ENCODE results near the gene BUD31.

DNA sequence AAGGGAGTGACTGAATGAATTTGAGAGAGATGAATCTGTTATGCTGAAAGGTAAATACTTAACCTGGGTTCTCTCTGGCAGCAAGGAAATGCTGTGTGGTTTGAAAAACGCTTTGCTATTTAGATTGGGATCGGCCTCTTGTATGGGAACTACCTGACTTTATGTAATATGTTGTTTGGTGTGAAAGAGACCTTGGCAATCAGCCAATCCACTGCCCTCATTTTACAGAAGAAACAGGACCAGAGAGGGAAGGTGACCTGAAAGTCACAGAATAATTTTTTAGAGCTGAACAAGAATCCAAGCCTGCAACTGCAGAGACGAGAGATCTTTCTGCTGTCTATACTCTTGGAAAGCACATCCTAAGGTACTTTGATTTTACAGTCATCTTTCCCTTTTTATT, 1.0 kb downstream of the BUD31 start:
- TF ChIP-seq, protein P1, sequence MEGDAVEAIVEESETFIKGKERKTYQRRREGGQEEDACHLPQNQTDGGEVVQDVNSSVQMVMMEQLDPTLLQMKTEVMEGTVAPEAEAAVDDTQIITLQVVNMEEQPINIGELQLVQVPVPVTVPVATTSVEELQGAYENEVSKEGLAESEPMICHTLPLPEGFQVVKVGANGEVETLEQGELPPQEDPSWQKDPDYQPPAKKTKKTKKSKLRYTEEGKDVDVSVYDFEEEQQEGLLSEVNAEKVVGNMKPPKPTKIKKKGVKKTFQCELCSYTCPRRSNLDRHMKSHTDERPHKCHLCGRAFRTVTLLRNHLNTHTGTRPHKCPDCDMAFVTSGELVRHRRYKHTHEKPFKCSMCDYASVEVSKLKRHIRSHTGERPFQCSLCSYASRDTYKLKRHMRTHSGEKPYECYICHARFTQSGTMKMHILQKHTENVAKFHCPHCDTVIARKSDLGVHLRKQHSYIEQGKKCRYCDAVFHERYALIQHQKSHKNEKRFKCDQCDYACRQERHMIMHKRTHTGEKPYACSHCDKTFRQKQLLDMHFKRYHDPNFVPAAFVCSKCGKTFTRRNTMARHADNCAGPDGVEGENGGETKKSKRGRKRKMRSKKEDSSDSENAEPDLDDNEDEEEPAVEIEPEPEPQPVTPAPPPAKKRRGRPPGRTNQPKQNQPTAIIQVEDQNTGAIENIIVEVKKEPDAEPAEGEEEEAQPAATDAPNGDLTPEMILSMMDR (conservative IDR thresholded peaks at IDR 0.05; ENCODE audit: low read depth, low read length): no peak
- TF ChIP-seq POLR2A (IDR thresholded peaks at IDR 0.05; ENCODE audit: low read depth, low read length) (no peak), MXI1 (IDR thresholded peaks at IDR 0.05; ENCODE audit: borderline replicate concordance, low read depth, low read length) (no peak), CEBPB (IDR thresholded peaks at IDR 0.05; ENCODE audit: low read depth, low read length) (no peak), RCOR1 (IDR thresholded peaks at IDR 0.05; ENCODE audit: insufficient replicate concordance, low read length) (no peak), NFE2L2 (IDR thresholded peaks at IDR 0.05; ENCODE audit: low read depth, low read length) (no peak), CHD1 (IDR thresholded peaks at IDR 0.05; ENCODE audit: low read depth, low read length) (no peak), MAFK (IDR thresholded peaks at IDR 0.05; ENCODE audit: low read depth, low read length) (no peak)

Measured in IMR-90 (cell line).